Activated naive CD8-positive, alpha-beta T cell treated with anti-CD3 and anti-CD28 coated beads, Interleukin-2, amount 10 ng/mL, durations not matched to agents 7 days and 5 days (primary cell): ENCODE measurements around the gene FSIP1. TPM values are rescaled to one million over a fixed set of nuclear protein-coding genes. Genes with fewer than 3 reads are reported as not detected.

Source experiments
- ATAC-seq: fragments of 150-1000 bp; cut with Tn5 transposase; one replicate; pipeline ENCODE4 v1.10.0; 2021; ENCODE audit warnings: low read depth, moderate library complexity
- POLR2A ChIA-PET: fragments of 350-600 bp; sonication (Branson Sonifier 250); formaldehyde crosslinking; loops from one replicate; lab custom pipeline; 2021; ENCODE audit warnings: antibody characterized with exemption; lab: Charles Lee
- DNase-seq: peaks from one replicate; pipeline ENCODE4 v3.0.0; 2021
- H3K27ac Mint-ChIP-seq: one replicate; pipeline ENCODE4 v1.8.0; 2022; ENCODE audit warnings: mild to moderate bottlenecking, mixed read lengths
- H3K27me3 Mint-ChIP-seq: one replicate; pipeline ENCODE4 v1.8.0; 2022; ENCODE audit warnings: mild to moderate bottlenecking, moderate library complexity, mixed read lengths
- H3K36me3 Mint-ChIP-seq: one replicate; pipeline ENCODE4 v1.8.0; 2021; ENCODE audit warnings: mild to moderate bottlenecking, mixed read lengths
- H3K4me1 Mint-ChIP-seq: one replicate; pipeline ENCODE4 v1.8.0; 2021; ENCODE audit warnings: mixed read lengths
- H3K4me3 Mint-ChIP-seq: one replicate; pipeline ENCODE4 v1.8.0; 2022; ENCODE audit warnings: mild to moderate bottlenecking, moderate library complexity, mixed read lengths
- H3K9me3 Mint-ChIP-seq: one replicate; pipeline ENCODE4 v1.8.0; 2021; ENCODE audit warnings: mixed read lengths
- total RNA-seq, 2 experiments: library from RNA; stranded (reverse); gene quantifications; one replicate each; pipeline ENCODE4 v1.2.3, GENCODE V29; 2021

Gene FSIP1
- total RNA-seq, 2 experiments from 2014 or later: 0.68 to 0.75 TPM

- POLR2A ChIA-PET: no interaction called here
- no peak for ATAC-seq
- no peak overlapping the region for H3K27ac Mint-ChIP-seq
These were observed 11.6 kb downstream of the FSIP1 start for GRCh38 chr15:39770748-39771689.

GRCh38 chr15:39767921-39768320 lies 14.7 kb downstream of the FSIP1 start:
- peaks cover 3% of the 10 kb centered on the region for H3K4me1 Mint-ChIP-seq
- no peak overlapping the region for H3K27ac Mint-ChIP-seq
- H3K4me3 Mint-ChIP-seq: no peak overlapping the region
- POLR2A ChIA-PET: no interaction called here
- no peaks in the 10 kb centered on the region for H3K27me3 Mint-ChIP-seq
- H3K36me3 Mint-ChIP-seq: no peaks in the 10 kb centered on the region
- DNase-seq: no peak
- ATAC-seq: no peak
- no peaks in the 10 kb centered on the region for H3K9me3 Mint-ChIP-seq

More at GRCh38 chr15:39770748-39771689, 11.6 kb downstream of the FSIP1 start:
- H3K4me1 Mint-ChIP-seq: peaks cover 20% of the 10 kb centered on the region
- H3K4me3 Mint-ChIP-seq: no peak overlapping the region
- no peaks in the 10 kb centered on the region for H3K9me3 Mint-ChIP-seq
- H3K27me3 Mint-ChIP-seq: no peaks in the 10 kb centered on the region
- no peaks in the 10 kb centered on the region for H3K36me3 Mint-ChIP-seq
- no peak for DNase-seq

GRCh38 chr15:39761006-39761405 lies 21.6 kb downstream of the FSIP1 start:
- POLR2A ChIA-PET: no interaction called here

GRCh38 chr15:39756806-39757522 lies 25.7 kb downstream of the FSIP1 start:
- no peaks in the 10 kb centered on the region for H3K36me3 Mint-ChIP-seq
- peaks cover 57% of the 10 kb centered on the region for H3K27me3 Mint-ChIP-seq
- no peak overlapping the region for H3K4me3 Mint-ChIP-seq
- no peak overlapping the region for H3K27ac Mint-ChIP-seq
- H3K9me3 Mint-ChIP-seq: no peaks in the 10 kb centered on the region
- no peaks in the 10 kb centered on the region for H3K4me1 Mint-ChIP-seq
- DNase-seq (no peak), ATAC-seq (no peak)
- POLR2A ChIA-PET: interaction anchor here (1.0 kb wide), 1 partner anchor 18 kb away, joined by 3 read pairs; no protein-coding TSS in a partner anchor

More at GRCh38 chr15:39761006-39761405, 21.6 kb downstream of the FSIP1 start:
- Mint-ChIP-seq H3K4me3 (no peak overlapping the region), H3K4me1 (no peaks in the 10 kb centered on the region), H3K9me3 (no peaks in the 10 kb centered on the region), H3K27me3 (peaks cover 25% of the 10 kb centered on the region), H3K36me3 (no peaks in the 10 kb centered on the region), H3K27ac (no peak overlapping the region)
- ATAC-seq (no peak), DNase-seq (no peak)

GRCh38 chr15:39752991-39753390 lies 29.6 kb downstream of the FSIP1 start:
- POLR2A ChIA-PET: no interaction called here
- no peak for ATAC-seq
- Mint-ChIP-seq H3K27ac (no peak overlapping the region), H3K9me3 (no peaks in the 10 kb centered on the region), H3K36me3 (no peaks in the 10 kb centered on the region), H3K4me1 (no peaks in the 10 kb centered on the region), H3K4me3 (no peak overlapping the region), H3K27me3 (peaks cover 69% of the 10 kb centered on the region)
- DNase-seq: no peak

GRCh38 chr15:39752246-39752645 lies 30.4 kb downstream of the FSIP1 start:
- Mint-ChIP-seq H3K4me3 (no peak overlapping the region), H3K4me1 (no peaks in the 10 kb centered on the region), H3K27ac (no peak overlapping the region), H3K9me3 (no peaks in the 10 kb centered on the region), H3K27me3 (peaks cover 68% of the 10 kb centered on the region), H3K36me3 (no peaks in the 10 kb centered on the region)
- POLR2A ChIA-PET: no interaction called here
- ATAC-seq (no peak), DNase-seq (no peak)

- Mint-ChIP-seq H3K9me3 (no peaks in the 10 kb centered on the region), H3K36me3 (no peaks in the 10 kb centered on the region), H3K27ac (no peak overlapping the region), H3K4me1 (no peaks in the 10 kb centered on the region), H3K4me3 (no peak overlapping the region), H3K27me3 (peaks cover 61% of the 10 kb centered on the region)
- ATAC-seq: no peak
- POLR2A ChIA-PET: no interaction called here
- no peak for DNase-seq
These were observed 34.4 kb downstream of the FSIP1 start for GRCh38 chr15:39748276-39748675.

GRCh38 chr15:39747326-39747725 lies 35.3 kb downstream of the FSIP1 start:
- POLR2A ChIA-PET: no interaction called here
- H3K27me3 Mint-ChIP-seq: peaks cover 51% of the 10 kb centered on the region
- H3K4me1 Mint-ChIP-seq: no peaks in the 10 kb centered on the region
- no peaks in the 10 kb centered on the region for H3K36me3 Mint-ChIP-seq
- H3K27ac Mint-ChIP-seq: no peak overlapping the region
- no peaks in the 10 kb centered on the region for H3K9me3 Mint-ChIP-seq
- no peak for ATAC-seq
- no peak overlapping the region for H3K4me3 Mint-ChIP-seq
- DNase-seq: no peak

GRCh38 chr15:39746714-39747276 lies 35.8 kb downstream of the FSIP1 start:
- ATAC-seq (no peak), DNase-seq (no peak)
- Mint-ChIP-seq H3K4me3 (no peak overlapping the region), H3K9me3 (no peaks in the 10 kb centered on the region), H3K4me1 (no peaks in the 10 kb centered on the region), H3K36me3 (no peaks in the 10 kb centered on the region), H3K27ac (no peak overlapping the region), H3K27me3 (peaks cover 55% of the 10 kb centered on the region)
- POLR2A ChIA-PET: no interaction called here

GRCh38 chr15:39746176-39746575 lies 36.5 kb downstream of the FSIP1 start:
- Mint-ChIP-seq H3K27me3 (peaks cover 55% of the 10 kb centered on the region), H3K4me1 (no peaks in the 10 kb centered on the region), H3K4me3 (no peak overlapping the region), H3K27ac (no peak overlapping the region), H3K9me3 (no peaks in the 10 kb centered on the region), H3K36me3 (no peaks in the 10 kb centered on the region)
- POLR2A ChIA-PET: no interaction called here
- DNase-seq (no peak), ATAC-seq (no peak)

- no peaks in the 10 kb centered on the region for H3K9me3 Mint-ChIP-seq
- no peak overlapping the region for H3K4me3 Mint-ChIP-seq
- H3K36me3 Mint-ChIP-seq: no peaks in the 10 kb centered on the region
- no peaks in the 10 kb centered on the region for H3K4me1 Mint-ChIP-seq
- DNase-seq (no peak), ATAC-seq (no peak)
- H3K27me3 Mint-ChIP-seq: peaks cover 52% of the 10 kb centered on the region
- no peak overlapping the region for H3K27ac Mint-ChIP-seq
- POLR2A ChIA-PET: no interaction called here
These were observed 37.2 kb downstream of the FSIP1 start for GRCh38 chr15:39745415-39745814.

GRCh38 chr15:39744334-39745103 lies 38.1 kb downstream of the FSIP1 start:
- Mint-ChIP-seq H3K36me3 (no peaks in the 10 kb centered on the region), H3K4me1 (no peaks in the 10 kb centered on the region), H3K4me3 (no peak overlapping the region), H3K9me3 (no peaks in the 10 kb centered on the region), H3K27me3 (peaks cover 43% of the 10 kb centered on the region), H3K27ac (no peak overlapping the region)
- ATAC-seq: no peak
- DNase-seq: no peak
- POLR2A ChIA-PET: interaction anchor here (0.6 to 0.7 kb wide), 2 partner anchors 143 to 1321 kb away, joined by 4 read pairs; no protein-coding TSS in a partner anchor

- no peak overlapping the region for H3K4me3 Mint-ChIP-seq
- ATAC-seq (no peak), DNase-seq (no peak)
- H3K36me3 Mint-ChIP-seq: no peaks in the 10 kb centered on the region
- peaks cover 47% of the 10 kb centered on the region for H3K27me3 Mint-ChIP-seq
- no peaks in the 10 kb centered on the region for H3K4me1 Mint-ChIP-seq
- POLR2A ChIA-PET: no interaction called here
- H3K9me3 Mint-ChIP-seq: no peaks in the 10 kb centered on the region
- H3K27ac Mint-ChIP-seq: no peak overlapping the region
These were observed 39.0 kb downstream of the FSIP1 start for GRCh38 chr15:39743611-39744010.
